Muscle of back (tissue), 11 donors: ENCODE results near the gene HP1BP3. TPM values are rescaled to one million over a fixed set of nuclear protein-coding genes. Genes with fewer than 3 reads are reported as not detected.
A peak's percentile ranks its signal among the peaks of the same experiment; 100 is the strongest.

Source experiments
- DNase-seq, 3 donors: peaks; one replicate each; pipeline versions ENCODE4 v3.0.0 to v3.0.0-alpha.2; 2013
- polyA plus RNA-seq, 10 donors: library from polyadenylated mRNA; unstranded; fragments of 120-200 nt; gene quantifications; one replicate each; pipeline ENCODE4 v1.2.1, GENCODE V29; 2013; ENCODE audit not compliant: insufficient read length in 10 of 10

Gene HP1BP3
- polyA plus RNA-seq, 10 donors, result 126 to 233 (median 172) TPM

DNA sequence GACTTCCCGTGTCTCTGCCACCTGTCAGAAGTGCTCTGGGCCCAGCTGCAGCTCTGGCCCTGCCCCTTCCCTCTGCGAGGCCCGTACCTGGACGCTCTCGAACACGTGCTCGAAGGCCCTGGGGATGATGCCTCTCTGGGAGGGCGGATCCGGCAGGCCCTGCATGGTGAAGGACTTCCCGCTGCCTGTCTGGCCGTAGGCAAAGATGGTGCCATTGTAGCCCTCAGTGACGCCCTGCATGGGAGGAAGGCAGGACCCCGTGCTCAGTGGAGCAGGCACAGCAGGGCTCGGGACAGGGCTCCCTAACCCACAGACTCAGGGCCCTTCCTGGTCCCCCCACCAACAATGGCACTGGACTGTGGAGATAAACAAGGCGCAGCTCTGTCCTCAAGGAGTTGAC, 71.7 kb downstream of the HP1BP3 start:
- no peak for DNase-seq

GRCh38 chr1:20713440-20713839, 73.7 kb downstream of the HP1BP3 start:
- no peak for DNase-seq

GRCh38 chr1:20712215-20712577, 74.9 kb downstream of the HP1BP3 start:
- DNase-seq, result no peak

DNA sequence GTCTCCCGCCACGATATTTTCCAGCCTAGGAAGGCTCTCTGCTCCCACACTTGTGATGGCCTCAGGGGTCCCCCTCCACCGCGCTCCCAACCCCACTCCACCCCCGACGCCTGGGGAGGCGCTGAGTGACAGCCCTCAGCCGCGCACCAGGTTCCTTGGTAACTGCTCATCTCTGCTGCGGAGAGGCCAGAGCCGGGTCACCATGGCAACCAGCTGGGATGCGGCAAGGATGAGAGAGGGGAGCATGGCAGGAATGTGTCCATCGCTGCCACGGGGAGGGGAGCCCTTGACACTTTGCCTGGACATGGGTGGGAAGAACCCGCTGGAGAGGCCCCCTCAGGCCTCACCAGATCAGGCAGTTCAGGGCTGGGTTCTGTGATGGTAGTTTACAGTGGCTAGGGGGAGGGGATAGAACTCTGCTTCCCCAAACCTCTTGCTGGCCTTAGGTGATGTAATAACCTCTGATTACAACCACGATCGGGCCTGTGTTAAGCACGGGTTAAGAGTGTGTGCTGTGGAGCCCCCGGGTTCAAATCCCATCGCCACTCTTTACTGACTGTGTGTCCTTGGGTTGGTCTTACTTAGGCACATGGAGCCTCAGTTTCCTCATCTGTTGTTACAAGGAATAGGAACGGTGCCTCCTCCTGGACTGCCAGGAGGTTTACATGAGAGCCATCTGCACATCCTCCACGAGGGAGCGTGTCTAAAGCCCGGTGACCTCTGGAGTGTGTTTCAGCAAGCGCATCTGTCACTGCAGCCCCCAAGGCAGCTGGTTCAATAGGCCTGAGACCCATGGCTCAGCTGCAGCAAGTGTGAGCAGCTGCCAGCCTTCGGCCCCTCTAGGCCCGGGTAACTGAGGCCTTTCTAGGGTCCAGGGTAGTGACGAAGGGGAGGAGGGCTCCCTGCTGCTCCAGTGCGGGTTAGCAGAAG, 75.6 kb downstream of the HP1BP3 start:
- no peak for DNase-seq

DNA sequence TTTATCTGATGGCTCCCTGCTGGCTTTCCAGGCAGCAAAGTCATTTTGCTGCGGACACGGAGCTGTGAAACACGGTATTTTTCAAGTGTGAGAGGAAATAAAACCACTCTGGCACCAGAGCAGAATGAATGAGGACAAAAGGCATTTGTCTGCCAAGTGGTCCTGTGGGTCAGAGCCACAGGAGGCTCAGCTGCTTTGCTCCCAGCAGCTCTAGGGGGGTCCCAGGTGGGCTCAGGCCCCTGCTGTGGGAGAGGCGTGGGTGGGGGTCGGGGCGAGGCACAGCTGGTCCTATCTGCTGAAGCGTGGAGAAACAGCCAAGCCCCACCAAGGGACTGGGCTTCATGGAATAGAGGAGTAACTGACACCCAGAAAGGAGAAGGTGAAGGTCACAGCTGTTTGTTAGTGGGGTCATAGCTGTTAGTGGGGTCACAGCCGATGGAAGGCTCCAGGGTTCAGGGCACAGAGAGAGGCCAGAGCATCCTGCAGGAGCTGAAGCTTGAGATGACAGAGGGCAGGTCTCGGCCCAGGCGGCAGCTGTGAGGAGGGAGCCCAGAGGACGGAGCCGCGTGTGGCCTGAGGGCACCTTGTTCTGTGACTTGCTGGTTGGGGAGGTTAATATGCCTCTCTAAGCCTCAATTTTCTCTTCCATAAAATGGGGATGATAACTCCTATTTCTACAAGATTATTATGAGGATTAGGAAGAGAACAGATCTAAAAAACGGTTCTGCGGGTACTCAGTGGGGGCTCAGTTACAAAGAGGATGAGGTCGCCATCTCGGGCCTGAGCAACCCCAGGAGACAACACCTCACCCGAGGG, 76.4 kb downstream of the HP1BP3 start:
- DNase-seq, result no peak

DNA sequence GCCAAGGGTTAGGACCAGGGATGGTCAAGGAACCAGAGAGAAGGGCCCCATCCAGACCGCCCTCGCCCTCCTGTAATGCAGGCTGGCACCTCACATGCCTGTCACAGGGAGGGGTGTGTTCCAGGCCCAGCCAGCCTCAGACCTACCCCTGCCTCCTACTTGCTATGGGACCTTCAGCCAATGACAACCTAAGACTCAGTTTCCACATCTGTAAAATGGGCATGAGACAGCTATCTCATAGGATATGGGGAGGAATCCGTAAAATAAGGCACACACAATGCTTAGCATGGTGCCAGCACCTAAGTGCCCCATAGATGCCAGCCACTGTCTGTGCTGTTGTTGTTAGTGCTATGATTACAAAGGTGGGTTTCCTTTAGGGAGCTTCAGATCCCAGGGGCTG, 77.2 kb downstream of the HP1BP3 start:
- DNase-seq, result no peak

DNA sequence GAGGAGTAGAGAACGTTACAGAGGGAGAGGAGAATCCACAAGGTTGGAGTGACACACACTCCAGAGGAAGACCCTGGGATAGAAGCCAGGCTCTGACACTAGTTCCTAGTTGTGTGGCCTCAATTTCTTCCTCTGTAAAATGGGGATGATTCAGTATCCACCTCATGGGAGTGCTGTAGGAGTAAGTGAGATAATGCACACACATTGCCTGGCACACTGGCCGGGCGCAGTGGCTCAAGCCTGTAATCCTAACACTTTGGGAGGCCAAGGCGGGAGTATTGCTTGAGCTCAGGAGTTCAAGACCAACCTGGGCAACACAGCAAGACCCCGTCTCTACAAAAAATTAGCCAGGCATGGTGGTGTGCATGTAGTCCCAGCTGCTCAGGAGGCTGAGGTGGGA, 78.2 kb downstream of the HP1BP3 start:
- no peak for DNase-seq

DNA sequence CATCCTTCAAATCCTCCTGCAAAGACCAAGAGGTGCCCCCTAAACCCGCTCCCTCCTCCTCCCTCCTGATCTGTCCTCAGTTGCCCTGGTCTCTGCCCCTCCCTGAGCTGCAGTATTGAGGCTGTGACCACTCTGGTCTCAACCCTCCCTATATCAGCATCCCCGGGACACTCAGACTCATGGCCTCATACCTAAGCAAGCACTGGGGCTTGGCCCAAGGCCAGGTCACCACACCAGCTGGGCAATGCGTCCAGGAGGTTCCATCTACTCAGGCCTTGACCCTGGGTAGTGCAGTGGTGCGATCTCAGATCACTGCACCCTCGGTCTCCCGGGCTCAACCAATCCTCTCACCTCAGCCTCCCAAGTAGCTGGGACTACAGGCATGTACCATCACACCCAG, 79.0 kb downstream of the HP1BP3 start:
- DNase-seq, result no peak

GRCh38 chr1:20706841-20707240, 80.3 kb downstream of the HP1BP3 start:
- no peak for DNase-seq

- no peak for DNase-seq
These were observed 81.8 kb downstream of the HP1BP3 start for GRCh38 chr1:20705203-20705755.

DNA sequence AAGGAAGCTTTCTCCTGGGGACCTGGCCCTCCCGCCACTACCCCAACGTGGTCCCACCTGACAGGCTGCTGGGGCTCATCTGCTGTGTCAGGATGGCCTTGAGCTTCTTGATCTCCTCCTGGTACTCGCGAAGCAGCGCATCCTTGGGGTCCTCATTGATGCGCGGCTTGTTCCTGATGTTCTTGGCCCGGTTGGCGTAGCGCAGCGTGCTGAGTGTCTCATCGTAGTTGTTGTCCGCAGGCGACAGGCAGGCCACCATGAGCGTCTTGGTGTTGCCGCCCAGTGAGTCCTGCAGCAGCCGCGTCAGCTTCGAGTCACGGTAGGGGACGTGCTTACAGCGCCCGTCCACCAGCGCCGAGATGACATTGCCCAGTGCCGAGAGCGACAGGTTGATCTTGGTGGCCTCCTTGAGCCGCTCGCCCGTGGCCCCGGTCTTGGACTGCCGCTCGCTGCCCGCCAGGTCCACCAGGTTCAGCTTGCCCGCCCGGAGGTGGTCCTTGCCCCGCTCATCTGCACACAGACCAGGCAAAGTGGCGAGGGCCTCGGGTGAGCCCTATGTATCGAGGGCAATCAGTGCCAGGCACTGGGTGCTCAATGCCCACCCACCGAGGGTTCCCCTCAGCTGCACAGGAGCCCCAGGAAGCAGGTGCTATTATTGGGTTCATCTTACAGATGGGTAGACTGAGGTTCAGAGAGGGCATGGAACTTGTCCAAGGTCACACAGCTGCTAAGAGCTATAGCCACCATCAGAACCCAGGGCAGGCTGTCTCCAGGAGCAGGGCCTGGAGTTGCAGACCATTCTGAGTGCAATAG, 82.5 kb downstream of the HP1BP3 start:
- DNase-seq, result no peak

DNA sequence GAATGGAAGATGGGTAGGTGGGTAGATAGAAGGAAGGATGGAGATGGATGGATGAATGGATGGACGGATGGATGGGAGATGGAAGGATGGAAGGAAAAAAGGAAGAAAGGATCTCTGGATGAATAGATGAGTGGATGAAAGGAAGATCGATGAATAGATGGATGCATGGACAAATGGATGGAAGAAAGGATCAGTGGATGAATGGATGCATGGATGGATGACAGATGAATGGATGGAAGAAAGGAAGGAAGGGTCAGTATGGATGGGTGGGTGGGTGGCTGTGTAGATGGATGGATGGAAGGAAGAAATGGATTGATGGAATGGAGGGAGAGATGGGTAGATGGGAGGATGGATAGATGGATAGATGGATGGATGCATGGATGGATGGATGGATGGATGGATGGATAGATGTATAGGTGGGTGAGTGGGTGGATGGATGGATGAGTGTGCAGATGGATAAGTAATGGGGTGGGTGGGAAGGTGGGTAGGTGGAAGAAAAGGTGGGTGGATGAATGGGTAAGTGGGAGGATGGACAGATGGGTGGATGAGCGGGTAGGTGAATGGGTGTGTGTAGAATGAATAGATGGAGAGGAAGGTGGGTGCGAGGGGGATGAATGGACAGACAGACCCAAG, 83.9 kb downstream of the HP1BP3 start:
- no peak for DNase-seq

DNA sequence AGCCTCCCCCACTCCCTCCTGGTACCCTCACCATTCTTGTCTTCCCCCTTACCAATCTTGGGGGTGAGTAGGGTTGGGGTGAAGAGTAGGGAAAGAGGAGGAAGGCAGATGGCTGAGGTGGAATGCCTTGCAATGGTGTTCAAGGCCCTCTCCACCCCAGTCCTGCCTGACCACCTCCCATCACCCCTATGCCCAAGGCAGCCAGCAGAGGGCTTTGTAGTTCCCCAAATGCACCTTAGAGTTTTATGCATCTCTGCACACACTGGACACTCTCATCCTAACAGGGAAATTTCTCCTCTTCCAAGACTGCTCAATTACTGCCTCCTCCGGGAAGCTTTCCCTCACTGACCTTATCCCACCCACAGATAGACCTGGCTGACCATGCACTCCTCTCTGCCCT, 84.7 kb downstream of the HP1BP3 start:
- no peak for DNase-seq

- no peak for DNase-seq
These were observed 85.3 kb downstream of the HP1BP3 start for GRCh38 chr1:20701847-20702246.

- no peak for DNase-seq
These were observed 85.7 kb downstream of the HP1BP3 start for GRCh38 chr1:20701446-20701845.

DNA sequence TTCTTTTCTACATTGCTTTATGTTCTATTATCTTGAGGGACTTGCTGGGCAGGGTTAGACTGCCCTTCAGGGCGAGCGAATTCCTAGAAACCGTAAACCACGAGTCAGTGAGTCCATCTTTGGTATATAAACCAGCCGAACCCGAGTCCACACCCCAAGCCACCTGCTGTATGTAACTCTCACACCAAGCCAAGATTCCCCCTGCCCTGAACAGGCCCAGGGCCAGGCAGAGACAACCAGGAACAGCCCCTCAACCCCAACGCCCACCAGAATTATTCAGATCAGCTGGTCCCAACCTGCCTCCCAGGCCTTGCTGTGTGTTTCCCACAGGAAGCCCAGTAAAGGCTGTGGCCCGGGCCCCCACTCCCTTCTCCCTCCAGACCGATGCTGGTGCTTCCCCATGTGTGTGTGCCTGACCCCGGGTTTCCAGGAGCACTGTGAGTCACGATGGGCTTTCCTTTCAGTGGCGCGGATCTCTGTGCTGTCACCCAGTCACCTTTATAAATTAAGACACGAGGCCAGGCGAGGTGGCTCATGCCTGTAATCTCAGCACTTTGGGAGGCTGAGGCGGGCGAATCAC, 86.4 kb downstream of the HP1BP3 start:
- no peak for DNase-seq

DNA sequence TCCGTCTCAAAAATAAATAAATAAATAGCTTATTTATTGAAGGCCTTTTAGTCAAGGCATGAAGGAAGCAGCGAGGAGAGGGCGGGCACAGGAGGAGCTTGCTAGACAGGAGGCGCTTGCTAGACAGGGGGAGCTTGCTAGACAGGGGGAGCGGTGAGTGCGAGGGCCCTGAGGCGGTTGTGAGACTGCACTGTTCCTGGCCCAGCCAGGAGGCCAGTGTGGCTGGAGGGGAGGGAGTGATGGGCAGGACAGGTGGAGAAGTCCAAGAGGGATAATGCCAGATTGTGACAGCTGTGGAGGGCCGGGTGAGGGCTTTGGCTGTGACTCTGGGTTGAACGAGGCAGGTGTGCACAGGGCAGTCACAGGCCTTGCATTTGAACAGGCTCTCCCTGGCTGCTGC, 87.5 kb downstream of the HP1BP3 start:
- DNase-seq, result peak; percentile 51 to 65 (median 65)

DNA sequence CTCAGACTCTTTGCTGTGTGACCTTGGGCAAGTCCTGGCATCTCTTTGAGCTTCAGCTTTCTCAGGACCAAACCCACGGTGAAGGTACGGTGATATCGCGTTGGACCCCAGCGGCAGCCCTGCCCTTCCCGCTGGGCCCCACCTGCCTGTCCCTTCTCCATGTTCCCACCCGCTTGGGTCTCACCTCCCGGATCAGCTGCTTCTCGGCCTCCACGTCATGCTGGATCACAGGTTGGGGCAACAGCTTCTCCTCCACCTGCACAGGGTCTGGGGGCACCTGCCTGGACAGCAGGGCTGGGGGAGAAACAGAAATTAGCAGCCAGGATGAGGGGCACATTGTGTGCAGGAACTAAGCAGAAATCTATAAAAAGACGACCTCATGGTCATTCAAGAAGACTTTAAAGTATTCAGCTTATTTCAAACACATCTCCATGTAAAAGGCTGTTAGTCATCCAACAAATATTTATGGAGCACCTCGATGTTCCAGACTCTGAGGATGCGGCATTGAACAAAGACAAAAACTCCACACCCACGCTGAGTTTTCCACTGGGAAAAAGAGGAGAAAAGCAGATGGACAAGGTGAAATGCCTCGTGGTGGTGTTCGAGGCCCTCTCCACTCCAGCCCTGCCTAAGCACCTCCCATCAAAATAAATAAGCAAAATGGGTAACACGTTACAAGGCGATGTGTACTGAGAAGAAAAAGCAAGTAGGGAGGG, 88.8 kb downstream of the HP1BP3 start:
- peak in 1 of 3 donors; percentile 40 for DNase-seq

- no peak for DNase-seq
These were observed 89.5 kb downstream of the HP1BP3 start for GRCh38 chr1:20697563-20697962.
